GM19397 (cell line): Measurements from ENCODE around the gene RPAP3.

Experiments
- ATAC-seq: cut with Tn5 transposase; IDR thresholded peaks from one replicate; pipeline ENCODE4 v1.9.1; 2021; ENCODE audit warnings: mild to moderate bottlenecking, moderate library complexity; ENCODE audit not compliant: unreplicated experiment

Gene RPAP3, protein sequence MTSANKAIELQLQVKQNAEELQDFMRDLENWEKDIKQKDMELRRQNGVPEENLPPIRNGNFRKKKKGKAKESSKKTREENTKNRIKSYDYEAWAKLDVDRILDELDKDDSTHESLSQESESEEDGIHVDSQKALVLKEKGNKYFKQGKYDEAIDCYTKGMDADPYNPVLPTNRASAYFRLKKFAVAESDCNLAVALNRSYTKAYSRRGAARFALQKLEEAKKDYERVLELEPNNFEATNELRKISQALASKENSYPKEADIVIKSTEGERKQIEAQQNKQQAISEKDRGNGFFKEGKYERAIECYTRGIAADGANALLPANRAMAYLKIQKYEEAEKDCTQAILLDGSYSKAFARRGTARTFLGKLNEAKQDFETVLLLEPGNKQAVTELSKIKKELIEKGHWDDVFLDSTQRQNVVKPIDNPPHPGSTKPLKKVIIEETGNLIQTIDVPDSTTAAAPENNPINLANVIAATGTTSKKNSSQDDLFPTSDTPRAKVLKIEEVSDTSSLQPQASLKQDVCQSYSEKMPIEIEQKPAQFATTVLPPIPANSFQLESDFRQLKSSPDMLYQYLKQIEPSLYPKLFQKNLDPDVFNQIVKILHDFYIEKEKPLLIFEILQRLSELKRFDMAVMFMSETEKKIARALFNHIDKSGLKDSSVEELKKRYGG

GRCh38 chr12:47705566-47706425, at the start of gene RPAP3:
RPAP3 (minus strand) TSS chr12:47706030; CDS start chr12:47702840, 3,190 bp downstream.
- peak; percentile 90 for ATAC-seq

GRCh38 chr12:47754881-47755280, 49.1 kb upstream of the RPAP3 start:
- peak; percentile 13 for ATAC-seq

GRCh38 chr12:47754126-47754525, 48.3 kb upstream of the RPAP3 start:
- ATAC-seq: no peak

DNA sequence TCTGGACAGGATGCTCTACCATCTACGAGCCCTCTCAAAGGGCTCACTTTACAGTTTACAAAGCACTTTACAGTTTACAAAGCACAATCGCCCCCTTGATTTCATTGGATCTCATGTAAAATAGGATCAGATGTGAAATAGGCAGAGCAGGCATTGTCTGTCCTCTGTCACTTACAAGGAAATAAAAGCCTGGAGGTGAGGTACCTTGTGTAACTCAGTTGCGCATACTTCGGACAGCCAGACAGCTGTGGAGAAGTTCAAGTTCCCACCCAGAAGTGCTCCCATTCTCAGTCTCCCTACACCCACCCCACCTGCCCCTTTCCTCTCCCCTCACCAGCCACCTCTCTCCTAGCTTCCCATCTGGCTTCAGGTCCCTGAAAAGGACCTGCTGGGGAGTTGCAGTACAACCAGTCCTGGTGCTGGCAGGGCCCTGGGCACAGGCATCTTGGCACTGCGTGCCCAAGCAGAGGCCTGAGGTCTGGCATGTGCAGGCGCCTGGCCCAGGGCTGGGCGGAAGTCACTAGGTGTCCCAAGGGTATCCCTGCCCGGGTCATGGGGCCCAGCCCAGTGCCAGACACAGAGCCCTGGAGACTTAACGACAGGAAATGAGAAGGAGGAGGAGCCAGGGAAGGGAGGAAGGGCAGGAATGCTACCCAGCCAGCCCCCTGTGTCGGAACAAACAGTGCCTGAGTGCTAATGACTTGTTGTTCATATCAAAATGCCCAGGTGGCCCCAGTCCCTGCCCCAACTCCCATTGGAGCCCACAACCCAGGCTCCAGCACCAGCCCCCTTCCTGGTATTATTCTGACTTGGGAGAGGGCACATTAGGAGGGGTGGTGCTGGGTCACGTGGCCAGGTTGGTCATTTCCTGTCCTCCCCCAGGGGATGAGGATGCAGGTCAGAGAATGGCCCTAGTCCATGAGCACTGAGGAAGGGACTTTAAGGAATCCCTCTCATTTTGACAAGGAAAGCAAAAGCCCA, 47.5 kb upstream of the RPAP3 start:
- ATAC-seq: no peak

DNA sequence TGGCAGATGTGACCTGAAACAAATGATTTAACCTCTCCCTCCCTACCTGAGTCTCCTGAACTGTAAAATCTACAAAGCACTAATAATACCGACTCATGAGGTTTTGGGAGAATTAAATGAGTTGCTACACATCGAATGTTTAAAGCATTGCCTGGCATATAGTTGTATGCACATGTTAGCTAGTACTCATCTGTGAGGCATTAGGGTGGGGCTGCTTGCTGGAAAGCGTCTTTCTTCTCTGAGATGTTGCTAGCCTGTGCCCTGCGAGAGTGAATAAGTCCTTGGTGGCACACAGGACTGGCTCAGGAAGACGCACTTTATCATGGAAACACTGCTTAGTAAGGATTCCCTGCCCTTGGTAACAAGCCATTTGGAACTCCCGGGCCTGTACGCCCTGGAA, 46.7 kb upstream of the RPAP3 start:
- no peak for ATAC-seq

DNA sequence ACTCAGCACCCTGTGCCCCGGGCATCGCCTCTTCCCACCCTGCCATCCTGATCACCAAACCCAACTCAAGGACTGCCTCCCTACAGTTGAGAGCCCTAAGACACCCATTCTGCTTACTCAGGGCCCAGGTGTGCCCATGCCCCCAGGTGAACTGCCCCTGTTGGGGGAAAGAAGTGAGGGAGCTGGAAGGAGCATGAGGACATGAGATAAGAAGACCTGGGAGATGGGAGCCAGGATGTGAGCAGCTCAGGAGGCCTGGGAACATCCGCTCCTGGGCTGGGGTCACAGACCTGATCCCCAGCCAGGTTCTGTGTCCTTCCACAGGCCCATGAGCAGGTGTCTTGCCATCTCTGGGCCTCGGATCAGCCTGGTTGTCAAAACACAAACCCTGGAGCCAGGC, 46.3 kb upstream of the RPAP3 start:
- no peak for ATAC-seq

- no peak for ATAC-seq
Measured at GRCh38 chr12:47751561-47751960, 45.7 kb upstream of the RPAP3 start.

DNA sequence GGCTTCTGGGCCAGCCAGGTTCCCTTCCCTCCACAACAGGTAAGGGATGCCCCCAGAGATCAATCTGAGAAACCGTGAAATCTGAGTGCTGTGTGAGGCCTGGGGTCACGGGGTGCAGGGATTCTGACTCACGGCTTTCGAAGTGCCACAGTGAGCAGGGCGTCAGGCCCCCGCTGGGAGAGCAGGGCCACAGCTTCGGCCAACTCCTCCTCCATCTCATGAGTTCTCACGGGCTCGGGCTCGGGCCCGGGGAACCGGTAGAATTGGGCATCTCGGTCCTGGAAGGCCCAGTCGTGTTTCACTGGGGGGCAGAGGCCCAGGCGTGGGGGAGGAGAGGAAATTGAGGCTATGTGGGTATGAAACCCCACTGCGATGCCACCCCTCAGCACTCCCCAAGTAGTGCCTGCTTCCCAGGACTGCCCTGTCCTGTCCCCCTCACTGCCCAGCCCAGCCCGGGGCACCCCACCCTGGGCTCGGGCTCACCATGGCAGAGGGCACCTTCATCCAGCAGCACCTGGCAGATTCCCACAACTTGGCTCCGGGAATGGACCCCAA, 45.2 kb upstream of the RPAP3 start:
- ATAC-seq: no peak

DNA sequence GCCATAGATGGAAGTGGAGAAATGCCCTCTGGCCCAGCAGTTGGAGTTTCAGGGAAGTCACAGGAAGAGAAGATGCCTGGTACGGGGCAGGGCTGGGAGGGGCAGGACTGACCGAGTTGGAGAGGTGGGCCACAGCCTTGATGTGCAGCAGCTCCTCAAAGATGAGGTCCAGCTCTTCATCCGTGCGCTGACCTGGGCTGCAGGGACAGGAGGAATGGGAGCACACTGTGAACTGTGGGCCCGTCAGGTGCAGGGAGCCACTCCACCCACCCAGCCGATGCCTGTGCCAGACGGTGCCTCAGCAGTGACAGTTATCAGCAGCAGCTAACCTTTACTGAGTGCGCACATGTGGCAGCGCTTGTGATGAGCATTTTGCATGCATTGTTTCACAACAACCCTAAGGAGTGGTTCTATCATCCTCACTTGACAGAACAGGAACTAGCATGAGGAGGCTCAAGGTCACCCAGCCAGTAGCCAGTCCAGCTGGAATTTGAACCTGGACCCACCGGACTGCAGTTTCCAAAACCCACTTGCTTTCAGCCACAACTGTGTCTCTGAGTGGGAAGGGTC, 44.5 kb upstream of the RPAP3 start:
- no peak for ATAC-seq

- ATAC-seq: no peak
Measured at GRCh38 chr12:47748899-47749298, 43.1 kb upstream of the RPAP3 start.

DNA sequence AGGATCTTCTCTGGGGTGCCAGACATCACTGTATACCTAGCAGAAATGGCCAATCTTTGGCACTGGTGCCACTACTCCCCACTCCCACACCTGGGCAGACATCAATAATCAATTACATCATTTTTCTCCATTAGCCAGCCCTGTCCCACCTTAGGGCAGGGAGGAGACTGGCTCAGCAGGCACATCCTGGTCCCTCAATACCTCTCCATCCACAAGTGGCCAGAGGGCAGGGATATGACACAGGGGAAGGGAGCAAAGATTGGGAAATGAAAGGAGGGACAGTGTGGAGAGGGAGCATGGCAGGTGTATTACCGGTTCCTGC, 42.6 kb upstream of the RPAP3 start:
- ATAC-seq: no peak

GRCh38 chr12:47747596-47748506, 42.0 kb upstream of the RPAP3 start:
- ATAC-seq: no peak

DNA sequence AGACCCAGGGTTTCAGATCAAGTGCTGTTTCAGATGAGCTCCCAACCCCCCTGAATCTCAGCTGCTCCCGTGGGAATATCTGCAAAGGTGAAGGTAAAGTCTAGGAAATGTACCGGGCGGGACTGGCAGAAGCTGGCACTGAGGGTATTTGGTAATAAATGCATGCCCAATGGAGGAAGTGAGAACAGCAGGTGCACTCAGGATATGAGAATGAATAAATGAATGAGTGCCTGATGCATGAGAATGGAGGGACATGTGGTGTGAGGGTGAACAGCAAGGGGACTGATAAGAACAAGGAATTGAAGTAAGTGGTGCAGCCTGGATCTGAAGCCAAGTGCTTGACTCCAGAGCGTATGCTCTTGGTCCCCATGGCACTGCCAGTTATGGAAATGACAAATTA, 41.3 kb upstream of the RPAP3 start:
- no peak for ATAC-seq

DNA sequence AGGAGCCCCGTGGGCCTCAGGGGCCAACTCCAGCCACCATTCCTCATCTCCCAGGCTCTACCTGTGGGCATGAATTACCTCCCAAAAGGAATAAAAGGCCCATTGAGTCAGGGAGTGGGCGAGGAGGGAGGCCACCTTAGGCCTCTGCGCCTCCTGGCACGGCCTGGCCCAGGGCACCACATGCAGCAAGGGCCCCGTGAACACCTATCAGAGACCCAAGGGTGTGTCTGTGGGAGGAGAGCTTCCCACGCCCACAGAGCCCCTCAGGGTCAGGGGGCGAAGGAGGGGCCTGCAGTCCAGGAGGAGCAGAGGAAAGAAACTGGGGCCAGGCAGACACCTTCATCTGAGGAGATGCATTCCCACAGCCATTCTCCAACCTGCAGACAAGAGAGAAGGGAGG, 40.7 kb upstream of the RPAP3 start:
- ATAC-seq: no peak

GRCh38 chr12:47746073-47746472, 40.2 kb upstream of the RPAP3 start:
- no peak for ATAC-seq

GRCh38 chr12:47745485-47746041, 39.7 kb upstream of the RPAP3 start:
- ATAC-seq: no peak

- no peak for ATAC-seq
Measured at GRCh38 chr12:47744778-47745436, 39.1 kb upstream of the RPAP3 start.
